Smooth muscle cell (in vitro differentiated cells): Measurements from ENCODE around the gene STRBP. TPM values are rescaled to one million over a fixed set of nuclear protein-coding genes. Genes with fewer than 3 reads are reported as not detected.

Source experiments
- DNase-seq: peaks from one replicate; lab custom pipeline; 2025; ENCODE audit not compliant: unreplicated experiment; lab: John Stamatoyannopoulos, UW
- H2AFZ ChIP-seq: fragments of 200-600 bp; sonication (generic); 2 replicates; pipeline ENCODE4 v1.6.0; 2016; ENCODE audit warnings: antibody characterized with exemption, low read depth, mild to moderate bottlenecking
- H3F3A ChIP-seq: fragments of 200-600 bp; sonication (generic); 2 replicates; pipeline ENCODE4 v1.6.0; 2017; ENCODE audit warnings: antibody characterized with exemption, low read depth
- H3K27ac ChIP-seq: fragments of 200-600 bp; sonication (generic); 2 replicates; pipeline ENCODE4 v1.5.1; 2016; ENCODE audit warnings: low read depth, mild to moderate bottlenecking
- H3K27me3 ChIP-seq: fragments of 200-600 bp; sonication (generic); 2 replicates; pipeline ENCODE4 v1.6.1; 2016; ENCODE audit warnings: low read depth, mild to moderate bottlenecking
- H3K36me3 ChIP-seq: fragments of 200-600 bp; sonication (generic); 2 replicates; pipeline ENCODE4 v1.5.1; 2016; ENCODE audit warnings: low read depth
- H3K4me1 ChIP-seq: fragments of 200-600 bp; sonication (generic); 2 replicates; pipeline ENCODE4 v1.5.1; 2016; ENCODE audit warnings: low read depth
- H3K4me2 ChIP-seq: fragments of 200-600 bp; sonication (generic); 2 replicates; pipeline ENCODE4 v1.6.0; 2016; ENCODE audit warnings: mild to moderate bottlenecking
- H3K4me3 ChIP-seq: fragments of 200-600 bp; sonication (generic); 2 replicates; pipeline ENCODE4 v1.5.1; 2016; ENCODE audit warnings: mild to moderate bottlenecking
- H3K79me2 ChIP-seq: fragments of 200-600 bp; sonication (generic); 2 replicates; pipeline ENCODE4 v1.6.0; 2016; ENCODE audit warnings: low read depth, mild to moderate bottlenecking
- H3K9ac ChIP-seq: fragments of 200-600 bp; sonication (generic); 2 replicates; pipeline ENCODE4 v1.6.0; 2016; ENCODE audit warnings: low read depth
- H3K9me3 ChIP-seq: fragments of 200-600 bp; sonication (generic); replicated peaks from 2 replicates; pipeline ENCODE4 v1.5.1; 2016; ENCODE audit warnings: low read depth
- H4K20me1 ChIP-seq: fragments of 200-600 bp; sonication (generic); 2 replicates; pipeline ENCODE4 v1.6.0; 2016; ENCODE audit warnings: low read depth
- CTCF ChIP-seq: fragments of 200-600 bp; sonication (generic); IDR thresholded peaks from 2 replicates; pipeline ENCODE4 v1.5.1; 2017; ENCODE audit warnings: borderline replicate concordance, mild to moderate bottlenecking, antibody characterized with exemption; ENCODE audit not compliant: insufficient read depth, poor library complexity, severe bottlenecking
- whole genome bisulfite sequencing: methylation state at CpG from one replicate; pipeline ENCODE4 v1.1.7; 2016; ENCODE audit warnings: low lambda C conversion rate; 5-methylcytosine and 5-hydroxymethylcytosine counted together
- polyA plus RNA-seq: library from polyadenylated mRNA; unstranded; fragments of >200 nt; fragmentation: Nextera tagmentation; extraction: Ambion mirVana; gene quantifications from 2 replicates; pipeline ENCODE4 v1.2.1, GENCODE V29; 2016
- total RNA-seq: library from RNA; depleted of rRNA; stranded (reverse); fragments of >200 nt; gene quantifications from 2 replicates; pipeline ENCODE4 v1.2.3, GENCODE V29; 2014

The STRBP gene
- total and polyA plus RNA-seq, 2 experiments from 2014 or later = 6.6 to 11.9 TPM

DNA sequence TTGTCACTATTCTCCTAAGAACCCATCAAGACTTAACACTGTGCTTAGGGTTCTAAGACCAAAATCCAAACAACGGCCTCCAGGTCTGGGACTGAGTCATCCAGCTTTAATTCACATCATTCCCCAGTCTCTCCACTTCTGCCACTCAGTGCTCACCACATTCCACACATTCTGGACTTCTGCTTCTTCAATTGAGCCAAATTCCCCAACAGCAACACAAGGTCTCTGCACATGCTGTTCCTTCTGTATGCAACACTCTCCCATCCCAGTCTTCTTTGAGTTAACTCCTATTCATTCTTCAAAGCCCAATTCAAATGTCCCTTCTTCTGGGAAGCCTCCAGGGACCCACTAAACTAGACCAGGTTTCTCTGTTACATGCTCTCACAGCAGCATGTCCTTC is 137.1 kb downstream of the STRBP start:
- Histone ChIP-seq H3K79me2 (no peaks in the 10 kb centered on the region), H3F3A (no peaks in the 10 kb centered on the region), H3K4me3 (no peak overlapping the region), H4K20me1 (no peaks in the 10 kb centered on the region), H3K27me3 (no peaks in the 10 kb centered on the region), H3K9me3 (no peaks in the 10 kb centered on the region), H3K9ac (no peak overlapping the region), H3K27ac (no peak overlapping the region), H3K4me1 (no peaks in the 10 kb centered on the region), H3K4me2 (no peak overlapping the region), H2AFZ (no peak overlapping the region), H3K36me3 (no peaks in the 10 kb centered on the region)
- TF ChIP-seq CTCF = no peak
- WGBS = 0% methylated on average over 1 of the region's 1 CpG
- no peak for DNase-seq

DNA sequence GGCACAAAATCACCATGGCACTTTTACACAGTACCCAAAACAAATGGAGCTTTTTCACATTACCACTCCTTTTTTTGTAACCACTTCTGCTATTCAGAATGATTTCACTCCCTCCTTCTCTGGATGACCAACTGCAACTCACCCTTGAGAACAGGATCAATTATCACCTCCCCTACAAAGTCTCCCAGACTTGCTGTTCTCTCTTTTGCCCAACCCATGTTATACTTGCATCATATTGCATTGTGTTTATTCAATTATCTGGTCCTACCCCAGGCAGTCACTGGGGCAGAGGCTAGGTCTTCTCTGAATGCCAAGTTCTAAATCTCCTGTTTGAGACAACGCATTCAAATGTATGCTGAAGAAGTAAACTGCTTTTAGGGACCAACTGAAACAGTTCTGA is 139.0 kb downstream of the STRBP start:
- no peak overlapping the region for H3K4me2 ChIP-seq
- no peaks in the 10 kb centered on the region for H4K20me1 ChIP-seq
- H3K27me3 ChIP-seq = no peaks in the 10 kb centered on the region
- H3K9ac ChIP-seq = no peak overlapping the region
- H3K4me3 ChIP-seq = no peak overlapping the region
- DNase-seq = no peak
- H2AFZ ChIP-seq = no peak overlapping the region
- H3K4me1 ChIP-seq = no peaks in the 10 kb centered on the region
- H3K27ac ChIP-seq = no peak overlapping the region
- H3F3A ChIP-seq = no peaks in the 10 kb centered on the region
- no peak for TF ChIP-seq CTCF
- H3K36me3 ChIP-seq = no peaks in the 10 kb centered on the region
- H3K9me3 ChIP-seq = no peaks in the 10 kb centered on the region
- no peaks in the 10 kb centered on the region for H3K79me2 ChIP-seq
- 97% methylated on average over 1 of the region's 1 CpG for WGBS

DNA sequence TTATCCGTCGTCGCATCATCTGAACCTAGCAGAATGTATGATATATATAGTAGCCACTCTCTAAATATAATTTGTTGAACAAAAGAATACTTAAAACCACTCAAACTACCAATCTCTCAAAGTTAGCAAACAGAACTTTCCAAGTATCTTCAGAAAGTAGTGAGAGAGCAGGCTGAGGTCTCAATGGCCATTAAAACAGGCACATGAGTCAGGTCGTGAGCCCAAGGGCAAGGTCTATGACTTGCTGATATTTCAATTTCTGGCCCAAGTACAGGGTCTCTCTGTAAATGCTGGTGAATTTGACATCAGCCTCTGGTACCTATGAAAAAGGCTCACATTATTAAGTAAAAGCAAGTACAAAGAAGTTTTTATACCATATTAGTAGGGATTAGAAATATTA is 139.8 kb downstream of the STRBP start:
- no peaks in the 10 kb centered on the region for H3K27me3 ChIP-seq
- no peak for DNase-seq
- WGBS = 97% methylated on average over 4 of the region's 4 CpGs
- no peak overlapping the region for H3K4me3 ChIP-seq
- no peak overlapping the region for H3K27ac ChIP-seq
- H3K9me3 ChIP-seq = no peaks in the 10 kb centered on the region
- H3K36me3 ChIP-seq = no peaks in the 10 kb centered on the region
- no peak for TF ChIP-seq CTCF
- H3K4me2 ChIP-seq = no peak overlapping the region
- H4K20me1 ChIP-seq = no peaks in the 10 kb centered on the region
- H3K4me1 ChIP-seq = no peaks in the 10 kb centered on the region
- no peak overlapping the region for H2AFZ ChIP-seq
- no peaks in the 10 kb centered on the region for H3K79me2 ChIP-seq
- H3F3A ChIP-seq = no peaks in the 10 kb centered on the region
- no peak overlapping the region for H3K9ac ChIP-seq

GRCh38 chr9:123127512-123128075 is 140.8 kb downstream of the STRBP start:
- Histone ChIP-seq H4K20me1 (no peaks in the 10 kb centered on the region), H3K79me2 (no peaks in the 10 kb centered on the region), H2AFZ (no peak overlapping the region), H3K4me3 (no peak overlapping the region), H3K36me3 (no peaks in the 10 kb centered on the region), H3K9me3 (no peaks in the 10 kb centered on the region), H3K9ac (no peak overlapping the region), H3K4me2 (no peak overlapping the region), H3K27me3 (no peaks in the 10 kb centered on the region), H3K4me1 (no peaks in the 10 kb centered on the region), H3K27ac (no peak overlapping the region), H3F3A (no peaks in the 10 kb centered on the region)
- TF ChIP-seq CTCF = no peak
- no peak for DNase-seq
- 95% methylated on average over 3 of the region's 3 CpGs for whole genome bisulfite sequencing
